GM21528 (cell line): ENCODE measurements around the gene PKP1.

Experiments
- ATAC-seq: cut with Tn5 transposase; IDR thresholded peaks from one replicate; pipeline ENCODE4 v1.9.1; 2021; ENCODE audit warnings: mild to moderate bottlenecking, moderate library complexity; ENCODE audit not compliant: unreplicated experiment, low FRiP score

PKP1 gene

GRCh38 chr1:201279313-201279712, 4.0 kb upstream of the PKP1 start:
- ATAC-seq = no peak

- ATAC-seq = no peak
These were observed 2.4 kb upstream of the PKP1 start for GRCh38 chr1:201280884-201281283.

- no peak for ATAC-seq
These were observed 1.7 kb upstream of the PKP1 start for GRCh38 chr1:201281573-201281972.

GRCh38 chr1:201282216-201282615, 1.1 kb upstream of the PKP1 start:
- no peak for ATAC-seq

GRCh38 chr1:201283836-201284553, 689 bp downstream of the PKP1 start:
- ATAC-seq = no peak

- no peak for ATAC-seq
These were observed 1.3 kb downstream of the PKP1 start for GRCh38 chr1:201284636-201285035.

- ATAC-seq = no peak
These were observed 2.5 kb downstream of the PKP1 start for GRCh38 chr1:201285846-201286245.

GRCh38 chr1:201286445-201286844, 3.1 kb downstream of the PKP1 start:
- ATAC-seq = no peak

- ATAC-seq = no peak
These were observed 4.7 kb downstream of the PKP1 start for GRCh38 chr1:201288007-201288406.

GRCh38 chr1:201288765-201289164, 5.5 kb downstream of the PKP1 start:
- ATAC-seq = no peak

- no peak for ATAC-seq
These were observed 7.2 kb downstream of the PKP1 start for GRCh38 chr1:201290551-201290950.

- ATAC-seq = no peak
These were observed 8.6 kb downstream of the PKP1 start for GRCh38 chr1:201291916-201292315.

- ATAC-seq = no peak
These were observed 11.6 kb downstream of the PKP1 start for GRCh38 chr1:201294876-201295275.

- ATAC-seq = no peak
These were observed 12.0 kb downstream of the PKP1 start for GRCh38 chr1:201295346-201295745.

- no peak for ATAC-seq
These were observed 12.6 kb downstream of the PKP1 start for GRCh38 chr1:201295861-201296260.

GRCh38 chr1:201296352-201296751, 13.0 kb downstream of the PKP1 start:
- no peak for ATAC-seq

- ATAC-seq = no peak
These were observed 15.4 kb downstream of the PKP1 start for GRCh38 chr1:201298396-201299381.

GRCh38 chr1:201299968-201300367, 16.7 kb downstream of the PKP1 start:
- no peak for ATAC-seq

- no peak for ATAC-seq
These were observed 17.3 kb downstream of the PKP1 start for GRCh38 chr1:201300641-201301040.

GRCh38 chr1:201302163-201303152, 19.2 kb downstream of the PKP1 start:
- ATAC-seq = no peak
